ENCODE measurements around the gene PGPEP1.

Gene PGPEP1

DNA sequence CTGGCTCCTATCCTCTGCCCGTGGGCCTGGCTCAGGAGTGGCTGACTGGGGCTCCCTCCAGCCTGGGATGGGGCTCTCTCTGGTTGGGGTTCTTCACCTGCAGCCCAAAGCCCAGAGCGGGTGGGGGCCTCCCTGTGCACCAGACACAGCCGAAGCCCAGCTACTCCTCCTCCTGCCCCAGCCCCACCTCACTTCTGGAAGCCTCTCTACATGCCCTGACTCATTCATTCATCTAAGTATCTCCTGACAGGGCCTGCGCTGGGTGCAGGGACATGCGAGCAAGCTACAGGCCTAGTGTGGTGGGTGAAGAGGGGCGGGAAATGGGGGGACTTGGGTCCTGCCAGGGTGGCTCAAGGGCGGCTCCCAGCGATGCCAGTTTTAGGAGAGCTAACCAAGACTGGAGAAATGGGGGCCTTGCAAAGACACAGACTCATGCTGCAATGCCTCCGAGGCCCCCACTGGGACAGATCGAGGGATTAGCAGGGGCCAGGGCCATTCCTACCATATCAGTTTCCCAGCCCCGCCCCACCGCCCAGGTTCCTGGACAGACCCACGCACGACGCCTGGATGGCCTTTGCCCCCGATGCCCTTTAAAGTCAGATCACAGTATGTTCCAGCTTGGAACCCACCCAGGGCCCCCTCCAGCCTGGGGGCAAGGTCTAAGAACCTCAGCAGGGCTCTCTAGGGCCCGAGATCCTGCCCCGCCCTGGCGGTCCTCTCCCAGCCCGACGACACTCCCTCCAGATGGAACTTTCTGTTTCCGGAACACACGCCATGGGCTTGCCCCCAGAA lies 30.1 kb upstream of the PGPEP1 start:
- TF ChIP-seq, protein P1, sequence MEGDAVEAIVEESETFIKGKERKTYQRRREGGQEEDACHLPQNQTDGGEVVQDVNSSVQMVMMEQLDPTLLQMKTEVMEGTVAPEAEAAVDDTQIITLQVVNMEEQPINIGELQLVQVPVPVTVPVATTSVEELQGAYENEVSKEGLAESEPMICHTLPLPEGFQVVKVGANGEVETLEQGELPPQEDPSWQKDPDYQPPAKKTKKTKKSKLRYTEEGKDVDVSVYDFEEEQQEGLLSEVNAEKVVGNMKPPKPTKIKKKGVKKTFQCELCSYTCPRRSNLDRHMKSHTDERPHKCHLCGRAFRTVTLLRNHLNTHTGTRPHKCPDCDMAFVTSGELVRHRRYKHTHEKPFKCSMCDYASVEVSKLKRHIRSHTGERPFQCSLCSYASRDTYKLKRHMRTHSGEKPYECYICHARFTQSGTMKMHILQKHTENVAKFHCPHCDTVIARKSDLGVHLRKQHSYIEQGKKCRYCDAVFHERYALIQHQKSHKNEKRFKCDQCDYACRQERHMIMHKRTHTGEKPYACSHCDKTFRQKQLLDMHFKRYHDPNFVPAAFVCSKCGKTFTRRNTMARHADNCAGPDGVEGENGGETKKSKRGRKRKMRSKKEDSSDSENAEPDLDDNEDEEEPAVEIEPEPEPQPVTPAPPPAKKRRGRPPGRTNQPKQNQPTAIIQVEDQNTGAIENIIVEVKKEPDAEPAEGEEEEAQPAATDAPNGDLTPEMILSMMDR (conservative IDR thresholded peaks at IDR 0.05; ENCODE audit: low read length): no peak
- no peak for TF ChIP-seq EZH2phosphoT487 (IDR thresholded peaks at IDR 0.05; ENCODE audit: borderline replicate concordance)
- Histone ChIP-seq H3K9me2 (replicated peaks; ENCODE audit: low read depth, low read length) (no peaks in the 10 kb centered on the region), H2AFZ (ENCODE audit: low read length) (no peak overlapping the region), H3K79me2 (ENCODE audit: insufficient read depth, low read length) (peaks cover 28% of the 10 kb centered on the region; the same call in 1 of the 2 replicates), H3K4me2 (ENCODE audit: low read depth, low read length, poor library complexity, severe bottlenecking) (no peak overlapping the region), H3K9me3 (ENCODE audit: insufficient read depth, low read depth, low read length) (no peaks in the 10 kb centered on the region), H3K36me3 (ENCODE audit: insufficient read depth, low read length) (peaks cover 68% of the 10 kb centered on the region; the same call in 1 of the 2 replicates), H3K4me3 (ENCODE audit: low read length, poor library complexity, severe bottlenecking) (no peak overlapping the region), H3K9ac (ENCODE audit: low read depth, low read length, poor library complexity, severe bottlenecking) (no peak overlapping the region), H4K20me1 (ENCODE audit: insufficient read depth, low read length, poor library complexity, severe bottlenecking) (peaks cover 9% of the 10 kb centered on the region), H3F3A (ENCODE audit: low read depth) (0 out of 2 replicates have a peak, but pooled peaks cover 5% of the 10 kb centered on the region), H3K27me3 (ENCODE audit: insufficient read depth, low read length, poor library complexity, severe bottlenecking) (no peaks in the 10 kb centered on the region), H3K4me1 (ENCODE audit: insufficient read depth, low read length, poor library complexity, severe bottlenecking) (peaks cover 2% of the 10 kb centered on the region)

DNA sequence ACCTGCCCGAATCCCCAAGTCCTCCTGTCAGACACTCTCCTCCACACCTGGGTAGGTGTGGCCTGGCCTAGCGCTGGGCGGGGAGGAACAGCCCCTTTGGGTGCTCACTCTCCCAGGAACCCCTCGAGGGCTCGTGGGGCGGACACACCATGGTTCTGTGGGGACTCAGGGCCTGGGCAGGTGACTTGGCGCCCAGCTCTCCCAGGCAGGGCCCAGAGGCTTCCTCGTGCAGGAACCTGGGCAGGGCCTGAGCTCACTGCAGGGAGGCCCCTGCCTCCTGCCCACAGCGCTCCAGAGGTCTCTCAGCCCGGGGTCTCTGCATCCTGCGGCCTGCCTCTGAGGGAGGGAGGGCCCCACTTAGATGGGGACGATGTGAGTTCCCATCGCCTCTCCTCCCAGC lies 29.4 kb upstream of the PGPEP1 start:
- TF ChIP-seq, protein P1 (conservative IDR thresholded peaks at IDR 0.05; ENCODE audit: low read length): no peak
- no peak for TF ChIP-seq EZH2phosphoT487 (IDR thresholded peaks at IDR 0.05; ENCODE audit: borderline replicate concordance)
- Histone ChIP-seq H4K20me1 (ENCODE audit: insufficient read depth, low read length, poor library complexity, severe bottlenecking) (peaks cover 9% of the 10 kb centered on the region), H3K9ac (ENCODE audit: low read depth, low read length, poor library complexity, severe bottlenecking) (no peak overlapping the region), H3K4me1 (ENCODE audit: insufficient read depth, low read length, poor library complexity, severe bottlenecking) (peaks cover 9% of the 10 kb centered on the region), H3K4me2 (ENCODE audit: low read depth, low read length, poor library complexity, severe bottlenecking) (no peak overlapping the region), H3K9me3 (ENCODE audit: insufficient read depth, low read depth, low read length) (no peaks in the 10 kb centered on the region), H3K27me3 (ENCODE audit: insufficient read depth, low read length, poor library complexity, severe bottlenecking) (no peaks in the 10 kb centered on the region), H3K4me3 (ENCODE audit: low read length, poor library complexity, severe bottlenecking) (no peak overlapping the region), H2AFZ (ENCODE audit: low read length) (no peak overlapping the region), H3K9me2 (replicated peaks; ENCODE audit: low read depth, low read length) (no peaks in the 10 kb centered on the region), H3F3A (ENCODE audit: low read depth) (0 out of 2 replicates have a peak, but pooled peaks cover 7% of the 10 kb centered on the region), H3K36me3 (ENCODE audit: insufficient read depth, low read length) (peaks cover 66% of the 10 kb centered on the region; the same call in 1 of the 2 replicates), H3K79me2 (ENCODE audit: insufficient read depth, low read length) (peaks cover 26% of the 10 kb centered on the region; the same call in 1 of the 2 replicates)

DNA sequence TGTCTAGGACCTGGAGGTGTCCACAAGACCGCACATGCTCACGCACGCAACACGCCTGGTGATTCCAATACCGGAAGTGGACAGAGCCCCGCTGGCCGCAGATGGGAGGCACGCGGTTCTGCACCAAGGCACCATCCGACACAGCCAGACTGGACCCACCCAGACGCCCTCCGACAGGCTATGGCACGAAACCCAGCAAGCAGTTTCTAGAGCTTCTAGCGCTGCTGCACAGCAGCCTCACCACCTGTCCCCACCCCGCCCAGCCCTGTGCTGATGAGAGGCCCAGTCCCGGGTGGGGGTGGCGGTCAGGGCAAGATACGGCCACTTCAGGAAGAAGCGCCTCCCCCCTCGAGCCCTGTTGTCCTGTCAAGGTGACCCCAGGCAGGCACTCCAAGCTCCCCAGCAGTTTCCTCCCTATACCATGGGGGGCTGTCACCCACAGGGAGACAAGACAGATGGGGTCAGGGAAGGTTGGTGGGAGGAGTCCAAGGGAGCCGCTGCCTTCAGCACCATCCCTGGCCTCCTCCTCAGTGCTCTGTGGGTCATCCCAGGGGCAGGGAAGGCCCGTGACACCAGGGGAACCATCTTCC lies 28.8 kb upstream of the PGPEP1 start:
- H3K9ac ChIP-seq (ENCODE audit: low read depth, low read length, poor library complexity, severe bottlenecking): no peak overlapping the region
- H3K4me1 ChIP-seq (ENCODE audit: insufficient read depth, low read length, poor library complexity, severe bottlenecking): peaks cover 15% of the 10 kb centered on the region
- no peaks in the 10 kb centered on the region for H3K27me3 ChIP-seq (ENCODE audit: insufficient read depth, low read length, poor library complexity, severe bottlenecking)
- no peak overlapping the region for H2AFZ ChIP-seq (ENCODE audit: low read length)
- 0 out of 2 replicates have a peak, but pooled peaks cover 7% of the 10 kb centered on the region for H3F3A ChIP-seq (ENCODE audit: low read depth)
- H4K20me1 ChIP-seq (ENCODE audit: insufficient read depth, low read length, poor library complexity, severe bottlenecking): peaks cover 9% of the 10 kb centered on the region
- peaks cover 28% of the 10 kb centered on the region; the same call in 1 of the 2 replicates for H3K79me2 ChIP-seq (ENCODE audit: insufficient read depth, low read length)
- H3K9me2 ChIP-seq (replicated peaks; ENCODE audit: low read depth, low read length): no peaks in the 10 kb centered on the region
- TF ChIP-seq EZH2phosphoT487 (IDR thresholded peaks at IDR 0.05; ENCODE audit: borderline replicate concordance): no peak
- TF ChIP-seq, protein P1 (conservative IDR thresholded peaks at IDR 0.05; ENCODE audit: low read length): no peak
- no peak overlapping the region for H3K4me2 ChIP-seq (ENCODE audit: low read depth, low read length, poor library complexity, severe bottlenecking)
- H3K4me3 ChIP-seq (ENCODE audit: low read length, poor library complexity, severe bottlenecking): no peak overlapping the region
- no peaks in the 10 kb centered on the region for H3K9me3 ChIP-seq (ENCODE audit: insufficient read depth, low read depth, low read length)
- H3K36me3 ChIP-seq (ENCODE audit: insufficient read depth, low read length): peaks cover 60% of the 10 kb centered on the region; the same call in 1 of the 2 replicates

All from Loucy (cell line).